Measurements from ENCODE around the gene DNAH17.

DNAH17 gene

DNA sequence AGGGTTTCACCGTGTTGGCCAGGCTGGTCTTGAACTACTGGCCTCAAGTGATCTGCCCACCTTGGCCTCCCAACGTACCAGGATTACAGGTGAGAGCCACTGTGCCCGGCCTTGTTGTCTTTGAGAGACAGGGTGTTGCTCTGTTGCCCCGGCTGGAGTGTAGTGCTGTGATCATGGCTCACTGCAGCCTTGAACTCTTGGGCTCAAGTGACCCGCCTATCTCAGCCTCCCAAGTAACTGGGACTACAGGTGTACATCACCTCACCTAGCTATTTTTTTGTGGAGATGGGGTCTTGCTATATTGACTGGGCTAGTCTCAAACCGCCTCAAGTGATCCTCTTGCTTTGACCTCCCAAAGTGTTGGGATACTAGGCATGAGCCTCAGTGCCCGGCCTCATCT lies 130.4 kb downstream of the DNAH17 start:
- TF ChIP-seq SNAI2 (CRISPR knock-in tag; IDR thresholded peaks at IDR 0.05) (no peak), CREB5 (CRISPR knock-in tag; IDR thresholded peaks at IDR 0.05; ENCODE audit: low read depth) (no peak), ZC3H10 (CRISPR knock-in tag; IDR thresholded peaks at IDR 0.05) (no peak), GLIS3 (CRISPR knock-in tag; IDR thresholded peaks at IDR 0.05) (no peak), PPARA (CRISPR knock-in tag; IDR thresholded peaks at IDR 0.05; ENCODE audit: borderline replicate concordance) (no peak), ARNTL (CRISPR knock-in tag; IDR thresholded peaks at IDR 0.05; ENCODE audit: borderline replicate concordance, low read depth) (no peak), BACH2 (CRISPR knock-in tag; IDR thresholded peaks at IDR 0.05; ENCODE audit: borderline replicate concordance) (no peak), ZNF565 (CRISPR knock-in tag; conservative IDR thresholded peaks at IDR 0.05; ENCODE audit: low read depth) (no peak), TCF4 (CRISPR knock-in tag; IDR thresholded peaks at IDR 0.05; ENCODE audit: borderline replicate concordance) (no peak), CSRNP3 (CRISPR knock-in tag; IDR thresholded peaks at IDR 0.05) (no peak), ISL1 (CRISPR knock-in tag; IDR thresholded peaks at IDR 0.05) (no peak), ESRRG (CRISPR knock-in tag; IDR thresholded peaks at IDR 0.05) (no peak), TOX (CRISPR knock-in tag; IDR thresholded peaks at IDR 0.05; ENCODE audit: borderline replicate concordance) (no peak), TSHZ2 (CRISPR knock-in tag; IDR thresholded peaks at IDR 0.05) (no peak), OSR1 (CRISPR knock-in tag; IDR thresholded peaks at IDR 0.05) (no peak), PATZ1 (CRISPR knock-in tag; IDR thresholded peaks at IDR 0.05; ENCODE audit: borderline replicate concordance) (no peak), ZFP3 (CRISPR knock-in tag; IDR thresholded peaks at IDR 0.05) (no peak), ZNF70 (CRISPR knock-in tag; IDR thresholded peaks at IDR 0.05) (no peak), RARB (CRISPR knock-in tag; IDR thresholded peaks at IDR 0.05) (no peak)
- TF ChIP-seq, protein P1, sequence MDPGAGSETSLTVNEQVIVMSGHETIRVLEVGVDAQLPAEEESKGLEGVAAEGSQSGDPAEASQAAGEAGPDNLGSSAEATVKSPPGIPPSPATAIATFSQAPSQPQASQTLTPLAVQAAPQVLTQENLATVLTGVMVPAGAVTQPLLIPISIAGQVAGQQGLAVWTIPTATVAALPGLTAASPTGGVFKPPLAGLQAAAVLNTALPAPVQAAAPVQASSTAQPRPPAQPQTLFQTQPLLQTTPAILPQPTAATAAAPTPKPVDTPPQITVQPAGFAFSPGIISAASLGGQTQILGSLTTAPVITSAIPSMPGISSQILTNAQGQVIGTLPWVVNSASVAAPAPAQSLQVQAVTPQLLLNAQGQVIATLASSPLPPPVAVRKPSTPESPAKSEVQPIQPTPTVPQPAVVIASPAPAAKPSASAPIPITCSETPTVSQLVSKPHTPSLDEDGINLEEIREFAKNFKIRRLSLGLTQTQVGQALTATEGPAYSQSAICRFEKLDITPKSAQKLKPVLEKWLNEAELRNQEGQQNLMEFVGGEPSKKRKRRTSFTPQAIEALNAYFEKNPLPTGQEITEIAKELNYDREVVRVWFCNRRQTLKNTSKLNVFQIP (CRISPR knock-in tag; IDR thresholded peaks at IDR 0.05; ENCODE audit: borderline replicate concordance, low read depth) = no peak
- no peak for ATAC-seq

DNA sequence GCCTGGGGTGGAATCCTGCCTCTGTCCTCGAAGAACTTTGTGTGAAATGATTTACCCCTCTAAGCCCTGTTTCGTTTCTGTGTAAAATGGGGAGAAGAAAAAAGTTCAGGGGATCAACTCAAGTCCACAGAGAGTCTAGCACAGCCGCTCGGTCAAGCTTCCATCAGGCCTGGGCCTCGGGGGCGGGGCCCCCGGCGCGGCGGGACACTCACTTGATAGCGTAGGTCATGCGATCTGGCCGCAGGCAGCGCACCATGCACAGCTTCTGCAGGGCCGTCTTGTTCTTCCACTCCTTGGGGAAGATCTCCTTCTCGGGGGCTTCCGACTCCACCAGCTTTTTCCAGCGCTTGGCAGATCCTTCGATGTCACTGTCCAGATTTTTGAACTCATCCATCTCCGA lies 132.8 kb downstream of the DNAH17 start:
- TF ChIP-seq ZFP3 (CRISPR knock-in tag; IDR thresholded peaks at IDR 0.05) (no peak), GLIS3 (CRISPR knock-in tag; IDR thresholded peaks at IDR 0.05) (no peak), RARB (CRISPR knock-in tag; IDR thresholded peaks at IDR 0.05) (no peak), ZNF565 (CRISPR knock-in tag; conservative IDR thresholded peaks at IDR 0.05; ENCODE audit: low read depth) (no peak), PPARA (CRISPR knock-in tag; IDR thresholded peaks at IDR 0.05; ENCODE audit: borderline replicate concordance) (no peak), ESRRG (CRISPR knock-in tag; IDR thresholded peaks at IDR 0.05) (no peak)
- ATAC-seq = no peak

DNA sequence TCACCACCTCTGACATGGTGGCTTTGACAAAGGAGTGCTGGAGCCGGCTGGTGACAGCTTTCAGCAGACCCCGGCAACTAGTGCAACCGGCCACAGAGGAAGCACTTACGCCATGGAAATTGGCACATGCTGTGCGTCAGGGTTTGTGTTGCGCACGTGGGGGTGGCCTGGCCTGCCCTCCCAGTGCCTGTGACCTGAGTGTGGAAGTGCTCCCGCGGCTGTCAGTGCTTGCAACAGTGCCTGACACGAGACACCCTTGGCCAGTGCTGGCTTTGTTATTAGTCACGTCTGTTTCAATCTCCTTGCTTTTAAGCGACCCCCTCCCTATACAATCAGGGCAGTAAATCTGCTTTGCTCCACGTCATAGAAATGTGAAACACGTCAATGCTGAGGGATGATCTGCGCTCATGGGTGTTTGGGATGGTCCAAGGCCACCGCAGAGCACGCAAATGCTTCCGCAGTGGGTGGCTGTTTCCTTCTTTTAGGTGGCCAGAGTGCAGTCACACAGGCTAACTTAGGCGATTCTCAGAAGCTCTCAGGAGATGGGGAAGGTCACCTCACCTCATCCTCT lies 134.5 kb downstream of the DNAH17 start:
- no peak for ATAC-seq

More for the DNA sequence above, 134.5 kb downstream of the DNAH17 start:
- TF ChIP-seq ARNTL (CRISPR knock-in tag; IDR thresholded peaks at IDR 0.05; ENCODE audit: borderline replicate concordance, low read depth) (no peak), GLIS3 (CRISPR knock-in tag; IDR thresholded peaks at IDR 0.05) (no peak), BACH2 (CRISPR knock-in tag; IDR thresholded peaks at IDR 0.05; ENCODE audit: borderline replicate concordance) (no peak), ZFP3 (CRISPR knock-in tag; IDR thresholded peaks at IDR 0.05) (no peak), PPARA (CRISPR knock-in tag; IDR thresholded peaks at IDR 0.05; ENCODE audit: borderline replicate concordance) (no peak)
- TF ChIP-seq, protein P1 (CRISPR knock-in tag; IDR thresholded peaks at IDR 0.05; ENCODE audit: borderline replicate concordance, low read depth) = no peak

Data from SK-N-SH treated with all-trans-retinoic acid at 6 μM for 48 hours (cell line).